LHCN-M2 (cell line): ENCODE results near the gene TLCD3A. TPM values are rescaled to one million over a fixed set of nuclear protein-coding genes. Genes with fewer than 3 reads are reported as not detected.
"Not testable (repeated sequence)": the region's sequence is repeated elsewhere in the genome, so short reads cannot be mapped to it uniquely, and the experiment has no call there.

Experiments used
- DNase-seq: peaks from one replicate; pipeline ENCODE4 v3.0.0-alpha.2; 2012; ENCODE audit warnings: low read depth
- total RNA-seq: library from RNA; depleted of rRNA; stranded (reverse); fragments of >200 nt; gene quantifications from 2 replicates; pipeline ENCODE4 v1.2.3, GENCODE V29; 2014; rRNA removed

TLCD3A gene
- total RNA-seq, 1 experiment from 2014 or later = 22.7 TPM

DNA sequence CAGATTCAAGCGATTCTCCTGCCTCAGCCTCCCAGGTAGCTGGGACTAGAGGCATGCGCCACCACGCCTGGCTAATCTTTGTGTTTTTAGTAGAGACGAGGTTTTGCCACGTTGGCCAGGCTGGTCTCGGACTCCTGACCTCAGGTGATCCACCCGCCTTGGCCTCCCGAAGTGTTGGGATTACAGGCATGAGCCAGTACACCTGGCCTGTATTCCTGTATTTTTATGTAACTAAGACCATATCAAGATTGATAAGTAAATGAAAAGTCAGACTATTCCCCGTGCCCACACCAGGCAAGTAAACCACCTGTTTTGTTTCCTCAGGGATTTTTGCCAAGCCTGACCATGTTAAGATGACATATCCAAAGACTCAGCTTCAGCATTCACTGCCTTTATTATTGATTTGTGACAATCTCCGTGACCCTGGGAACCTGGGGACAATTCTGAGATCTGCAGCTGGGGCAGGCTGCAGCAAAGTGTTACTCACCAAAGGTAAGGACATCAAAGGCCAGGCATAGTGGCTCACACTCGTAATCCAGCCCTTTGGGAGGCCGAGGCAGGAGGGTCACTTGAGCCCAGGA lies 55.3 kb downstream of the TLCD3A start:
- DNase-seq = no peak

DNA sequence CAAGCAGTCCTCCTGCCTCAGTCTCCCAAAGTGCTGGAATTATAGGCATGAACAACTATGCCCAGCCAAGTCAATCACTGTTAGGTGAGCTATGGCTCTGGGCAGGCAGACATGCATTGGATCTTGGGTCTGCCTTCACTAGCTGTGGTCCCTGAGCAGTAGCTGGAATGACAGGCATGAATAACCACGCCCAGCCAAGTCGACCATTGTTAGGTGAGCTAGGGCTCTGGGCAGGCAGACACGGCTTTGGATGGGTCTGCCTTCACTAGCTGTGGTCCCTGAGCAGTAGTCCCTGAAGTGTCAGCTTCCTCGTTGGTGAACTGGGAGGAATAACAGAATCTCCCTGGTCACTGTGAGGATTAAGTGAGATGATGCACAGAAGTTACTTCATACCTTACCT lies 56.2 kb downstream of the TLCD3A start:
- no peak for DNase-seq

DNA sequence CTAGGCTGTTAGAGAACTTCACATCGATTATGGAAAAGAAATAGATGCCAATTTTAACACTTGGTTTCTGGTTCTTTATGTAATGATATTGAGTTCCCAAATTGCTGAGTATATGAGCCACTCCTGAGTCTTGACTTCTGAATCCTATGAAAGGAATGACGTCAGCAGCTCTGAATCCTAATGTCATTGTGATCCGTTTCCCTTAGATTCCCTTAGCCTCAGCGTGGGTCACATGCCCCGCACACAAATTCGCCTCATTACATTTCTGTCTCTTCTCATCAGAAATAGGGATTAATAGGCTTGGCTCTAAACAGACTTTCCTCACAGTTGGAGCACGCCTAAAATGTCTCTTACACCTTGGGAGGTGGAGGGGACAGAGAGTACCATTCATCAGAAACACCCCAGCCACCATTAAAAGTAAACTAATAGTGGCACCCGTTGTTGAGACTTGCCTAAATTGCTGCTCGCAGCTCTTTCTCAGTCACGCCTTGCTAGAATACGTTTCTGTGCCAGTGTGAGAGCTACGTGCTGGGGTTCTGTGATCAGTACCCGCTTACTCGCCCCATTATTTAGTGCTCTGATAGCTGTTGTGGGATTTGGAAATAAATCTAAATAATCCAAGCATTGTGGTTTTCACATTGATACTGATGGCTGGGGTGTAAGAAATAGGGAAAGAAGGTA lies 56.9 kb downstream of the TLCD3A start:
- no peak for DNase-seq

DNA sequence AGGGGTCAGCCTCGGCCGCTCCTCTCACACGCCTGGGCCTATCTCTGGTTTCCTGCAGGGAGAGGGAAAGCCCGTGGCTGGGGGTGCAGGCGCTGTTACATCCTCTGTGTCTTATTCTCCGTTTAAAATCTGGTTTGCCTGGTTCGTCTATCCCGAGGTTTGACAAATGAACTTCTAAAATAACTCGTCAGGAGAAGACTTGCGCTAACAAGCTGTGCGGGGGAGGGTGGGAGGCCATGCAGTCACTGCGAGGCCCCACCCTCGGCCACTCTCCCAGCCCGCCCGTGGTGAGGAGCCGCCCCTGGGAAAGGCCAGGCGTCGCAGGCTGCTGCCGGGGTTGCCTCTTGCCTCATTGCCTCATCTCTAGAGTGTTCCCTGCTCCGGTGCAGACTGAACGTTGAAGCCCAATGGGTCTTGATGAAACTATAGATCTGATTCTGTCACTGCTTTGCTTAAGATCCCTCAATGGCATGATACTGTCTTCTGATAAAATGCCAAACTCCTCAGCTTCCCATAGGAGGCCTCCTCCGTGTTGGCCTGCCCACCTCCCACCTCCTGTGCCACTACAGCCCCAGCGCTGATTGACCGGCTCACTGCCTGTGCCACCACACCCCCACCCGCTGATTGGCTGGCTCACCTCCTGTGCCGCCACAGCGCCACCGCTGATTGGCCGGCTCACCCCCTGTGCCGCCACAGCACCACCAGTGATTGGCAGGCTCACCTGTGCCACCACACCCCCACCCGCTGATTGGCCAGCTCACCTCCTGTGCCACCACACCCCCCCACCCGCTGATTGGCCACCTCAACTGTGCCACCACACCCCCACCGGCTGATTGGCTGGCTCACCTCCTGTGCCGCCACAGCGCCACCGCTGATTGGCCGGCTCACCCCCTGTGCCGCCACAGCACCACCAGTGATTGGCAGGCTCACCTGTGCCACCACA lies 57.8 kb downstream of the TLCD3A start:
- not testable (repeated sequence) for DNase-seq

DNA sequence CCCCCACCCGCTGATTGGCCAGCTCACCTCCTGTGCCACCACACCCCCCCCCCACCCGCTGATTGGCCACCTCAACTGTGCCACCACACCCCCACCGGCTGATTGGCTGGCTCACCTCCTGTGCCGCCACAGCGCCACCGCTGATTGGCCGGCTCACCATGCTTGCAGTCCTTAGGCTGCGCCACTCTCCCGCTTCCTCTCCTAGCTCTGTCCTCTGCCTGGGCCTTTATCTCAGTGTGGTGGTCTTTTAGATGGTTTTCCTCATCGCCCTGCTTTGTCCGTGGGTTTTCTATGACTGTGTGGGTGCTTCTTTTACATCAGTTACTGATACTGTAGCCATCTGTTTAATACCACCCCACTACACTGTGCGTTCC lies 58.5 kb downstream of the TLCD3A start:
- DNase-seq = not testable (repeated sequence)

DNA sequence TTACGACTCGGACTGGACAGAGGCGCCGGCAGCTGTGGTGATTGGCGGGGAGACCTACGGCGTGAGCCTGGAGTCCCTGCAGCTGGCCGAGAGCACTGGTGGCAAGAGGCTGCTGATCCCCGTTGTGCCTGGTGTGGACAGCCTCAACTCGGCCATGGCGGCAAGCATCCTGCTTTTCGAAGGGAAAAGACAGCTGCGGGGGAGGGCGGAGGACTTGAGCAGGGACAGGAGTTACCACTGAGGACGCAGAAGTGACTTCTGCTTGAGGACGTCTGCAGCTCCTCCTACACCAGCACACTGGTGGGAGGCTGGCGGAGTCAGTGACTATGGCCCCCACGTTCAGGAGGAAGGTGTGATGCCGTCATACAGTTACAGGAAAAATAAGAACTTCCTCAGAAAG lies 59.4 kb downstream of the TLCD3A start:
- no peak for DNase-seq

DNA sequence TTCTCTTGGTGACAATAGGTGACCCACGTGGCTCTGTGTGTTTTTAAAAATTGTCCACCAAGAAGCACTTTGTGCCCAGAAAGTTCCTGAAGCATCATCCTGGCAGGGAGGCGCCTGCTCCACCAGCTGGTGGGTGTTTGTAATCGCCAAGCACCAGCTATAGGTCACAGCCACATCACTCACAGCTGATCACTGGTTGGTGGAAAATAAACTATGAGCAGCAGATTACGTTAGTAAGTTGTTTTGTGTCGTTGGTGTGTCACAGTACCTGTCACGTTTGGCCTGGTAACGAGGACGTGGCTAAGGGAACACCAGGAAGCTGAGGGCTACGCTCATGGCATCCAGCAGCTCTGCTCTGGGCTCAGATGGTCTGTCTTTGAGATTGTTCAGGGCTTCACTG lies 59.9 kb downstream of the TLCD3A start:
- no peak for DNase-seq

Other genes with a start within 250 kb of the TLCD3A start
- gene VPS53, start 17.8 kb upstream of the TLCD3A start, total RNA-seq = 9.0 and 15.8 TPM in 2 replicates
- gene GEMIN4, start 19.7 kb downstream of the TLCD3A start, total RNA-seq = 20.5 and 23.0 TPM in 2 replicates
- 88.9 and 104 TPM in 2 replicates for gene GLOD4, start 49.7 kb downstream of the TLCD3A start, total RNA-seq
- 22.6 and 23.9 TPM in 2 replicates for gene MRM3, start 49.8 kb downstream of the TLCD3A start, total RNA-seq
- 9.6 and 12.9 TPM in 2 replicates for gene NXN, start 247.2 kb downstream of the TLCD3A start, total RNA-seq